GM15510 (cell line): ENCODE results near the gene TMEM138.

ENCODE experiments used
- POLR2A ChIP-seq: IDR thresholded peaks from 3 replicates; pipeline ENCODE4 v1.6.1; 2011; ENCODE audit warnings: borderline replicate concordance; ENCODE audit not compliant: insufficient read length; ENCODE audit errors: extremely low read depth

Gene TMEM138

DNA sequence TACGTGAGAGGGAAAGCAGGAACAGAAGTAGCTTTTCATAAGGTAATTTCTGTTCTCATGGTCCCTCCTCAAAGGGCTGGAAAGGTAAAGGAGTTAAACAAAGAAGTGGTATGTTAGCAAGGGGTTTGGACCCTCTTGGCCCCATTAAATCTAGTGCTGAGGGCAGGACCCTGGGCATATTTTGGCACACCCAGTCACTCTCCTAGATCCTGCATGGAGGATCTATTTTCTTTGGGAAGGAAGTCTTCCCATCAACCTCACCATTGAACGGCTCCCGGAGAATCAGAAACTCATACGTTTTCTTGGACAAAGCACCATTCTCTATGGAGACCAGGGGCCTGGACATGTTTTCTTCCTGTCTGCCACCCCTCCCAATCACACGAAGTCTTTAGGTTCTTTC lies 41.9 kb downstream of the TMEM138 start:
- TF ChIP-seq POLR2A: no peak

GRCh38 chr11:61404641-61405040 lies 42.5 kb downstream of the TMEM138 start:
- TF ChIP-seq POLR2A: no peak

GRCh38 chr11:61406067-61406466 lies 43.9 kb downstream of the TMEM138 start:
- TF ChIP-seq POLR2A: no peak

DNA sequence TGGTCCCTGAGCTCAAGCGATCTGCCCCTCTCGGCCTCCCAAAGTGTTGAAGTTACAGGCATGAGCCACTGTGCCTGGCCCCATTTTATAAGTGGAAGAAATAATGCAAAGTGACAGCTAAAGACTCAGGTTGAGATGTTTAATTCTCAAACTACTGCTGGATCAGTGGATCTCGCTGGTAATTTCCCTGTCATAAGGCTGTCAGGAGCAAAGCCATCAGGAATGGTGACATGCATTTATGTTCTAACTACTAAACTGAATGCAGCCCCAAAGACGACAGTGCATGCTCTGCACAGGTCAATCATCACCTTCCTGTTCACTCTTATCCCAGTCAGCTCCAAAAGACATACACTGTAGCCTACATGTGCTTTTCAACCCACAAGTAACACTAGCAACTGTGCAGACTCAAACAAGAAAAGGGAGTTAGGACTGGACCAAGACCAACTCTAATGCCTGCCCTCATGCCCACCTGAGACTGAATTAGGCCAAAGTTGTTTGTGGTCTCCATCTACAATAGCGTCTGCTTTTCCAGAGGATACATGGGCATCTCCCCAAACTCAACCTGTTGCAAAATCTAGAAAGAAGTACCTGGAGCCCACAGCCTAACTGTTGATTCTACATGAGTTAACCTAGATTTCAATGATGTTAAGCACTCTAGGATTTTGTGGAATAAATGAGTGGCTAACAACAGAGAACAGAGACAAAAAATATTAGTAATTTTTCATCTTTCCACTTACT lies 45.0 kb downstream of the TMEM138 start:
- TF ChIP-seq POLR2A: no peak

GRCh38 chr11:61411589-61411988 lies 49.4 kb downstream of the TMEM138 start:
- TF ChIP-seq POLR2A: no peak

- TF ChIP-seq POLR2A: no peak
These were observed 51.3 kb downstream of the TMEM138 start for GRCh38 chr11:61413496-61413895.

GRCh38 chr11:61414547-61414946 lies 52.4 kb downstream of the TMEM138 start:
- no peak for TF ChIP-seq POLR2A

DNA sequence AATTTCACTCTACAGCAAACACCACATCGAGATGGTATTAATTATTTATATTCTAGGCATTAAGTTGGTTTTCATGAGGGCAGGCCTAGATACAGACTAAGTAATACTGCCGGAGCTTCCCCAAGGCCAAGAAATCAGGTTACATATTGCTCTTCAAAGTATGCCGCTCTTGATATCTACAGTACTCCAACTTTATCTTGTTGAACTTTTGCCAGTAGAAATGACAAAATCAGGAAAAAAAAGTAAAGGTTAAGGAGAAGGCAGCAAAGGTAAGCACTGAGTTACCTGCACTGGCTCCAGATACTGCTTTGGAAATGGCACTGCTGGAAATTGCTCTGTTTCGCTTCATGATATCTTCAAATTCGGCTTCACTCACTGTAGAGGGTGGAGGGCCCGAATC lies 53.2 kb downstream of the TMEM138 start:
- TF ChIP-seq POLR2A: no peak

DNA sequence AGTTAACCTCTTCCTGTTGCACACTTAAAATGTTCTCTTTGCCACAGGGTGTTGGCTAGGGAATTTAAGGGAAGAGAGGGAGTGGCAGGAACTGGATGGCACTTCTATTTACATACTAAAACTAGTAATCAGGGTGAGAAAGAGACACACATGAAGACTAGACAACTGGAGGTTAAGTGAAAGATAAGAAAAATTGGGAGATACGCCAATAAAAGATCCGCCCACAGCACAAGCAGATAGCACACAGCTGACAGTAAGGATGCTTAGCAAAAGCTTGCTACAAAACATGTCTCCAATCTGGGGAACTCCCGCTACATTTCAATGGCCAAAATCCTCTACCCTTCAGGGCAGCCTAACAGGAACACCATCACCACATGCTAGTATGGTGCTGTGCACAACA lies 54.8 kb downstream of the TMEM138 start:
- no peak for TF ChIP-seq POLR2A

DNA sequence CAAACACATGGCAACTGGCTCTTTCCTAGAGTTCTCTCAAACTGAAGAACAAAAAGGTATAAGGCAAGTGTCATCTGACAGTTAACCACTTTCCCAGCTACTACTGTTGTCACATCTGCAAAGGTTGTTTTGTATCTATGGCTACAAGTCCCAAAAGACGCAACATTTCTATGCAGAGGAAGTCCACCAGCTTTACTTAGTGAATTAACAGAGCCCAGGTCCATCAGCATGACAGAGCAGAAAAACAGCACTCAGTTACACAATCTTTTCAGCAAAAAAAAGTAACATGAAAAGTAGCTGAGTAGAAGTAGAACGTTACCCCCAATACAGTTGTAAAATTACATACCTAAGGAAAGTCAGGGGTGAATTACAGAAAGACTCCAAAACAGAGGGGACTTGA lies 55.5 kb downstream of the TMEM138 start:
- no peak for TF ChIP-seq POLR2A

- no peak for TF ChIP-seq POLR2A
These were observed 56.0 kb downstream of the TMEM138 start for GRCh38 chr11:61418136-61418535.
